SK-N-MC (cell line): ENCODE data around the gene NUB1.

Source experiments
- DNase-seq: peaks from one replicate; pipeline ENCODE4 v3.0.0-alpha.2; 2011; ENCODE audit warnings: low read depth, low spot score
- H3K27ac ChIP-seq: fragments of 200-600 bp; sonication (generic); 2 replicates; pipeline ENCODE4 v1.5.1; 2016; ENCODE audit warnings: mixed run types
- H3K36me3 ChIP-seq: fragments of 200-600 bp; sonication (generic); 2 replicates; pipeline ENCODE4 v1.6.1; 2017; ENCODE audit warnings: antibody characterized with exemption, low read length, mixed read lengths; ENCODE audit not compliant: insufficient read depth
- H3K4me3 ChIP-seq: fragments of 200-600 bp; sonication (generic); 2 replicates; pipeline ENCODE4 v1.5.1; 2016
- H3K9ac ChIP-seq: fragments of 200-600 bp; sonication (generic); 2 replicates; pipeline ENCODE4 v1.8.0; 2017; ENCODE audit warnings: mixed run types, mixed read lengths; ENCODE audit not compliant: insufficient read length
- H3K9me3 ChIP-seq: fragments of 200-600 bp; sonication (generic); 2 replicates; pipeline ENCODE4 v1.6.1; 2017; ENCODE audit warnings: low read depth, mild to moderate bottlenecking, antibody characterized with exemption, low read length, moderate library complexity, mixed read lengths
- EZH2 ChIP-seq: fragments of 200-600 bp; sonication (generic); IDR thresholded peaks from one replicate; pipeline ENCODE4 v1.6.1; 2017; ENCODE audit warnings: antibody characterized with exemption
- FOXP2 ChIP-seq: optimal IDR thresholded peaks from 2 replicates; pipeline ENCODE3; 2011; ENCODE audit warnings: mild to moderate bottlenecking, moderate library complexity; ENCODE audit not compliant: insufficient read depth; ENCODE audit errors: extremely low read length, control extremely low read depth
- POLR2AphosphoS5 ChIP-seq: IDR thresholded peaks from 2 replicates; pipeline ENCODE4 v1.6.1; 2012; ENCODE audit warnings: mild to moderate bottlenecking, low read depth, low read length, borderline replicate concordance

NUB1 gene

DNA sequence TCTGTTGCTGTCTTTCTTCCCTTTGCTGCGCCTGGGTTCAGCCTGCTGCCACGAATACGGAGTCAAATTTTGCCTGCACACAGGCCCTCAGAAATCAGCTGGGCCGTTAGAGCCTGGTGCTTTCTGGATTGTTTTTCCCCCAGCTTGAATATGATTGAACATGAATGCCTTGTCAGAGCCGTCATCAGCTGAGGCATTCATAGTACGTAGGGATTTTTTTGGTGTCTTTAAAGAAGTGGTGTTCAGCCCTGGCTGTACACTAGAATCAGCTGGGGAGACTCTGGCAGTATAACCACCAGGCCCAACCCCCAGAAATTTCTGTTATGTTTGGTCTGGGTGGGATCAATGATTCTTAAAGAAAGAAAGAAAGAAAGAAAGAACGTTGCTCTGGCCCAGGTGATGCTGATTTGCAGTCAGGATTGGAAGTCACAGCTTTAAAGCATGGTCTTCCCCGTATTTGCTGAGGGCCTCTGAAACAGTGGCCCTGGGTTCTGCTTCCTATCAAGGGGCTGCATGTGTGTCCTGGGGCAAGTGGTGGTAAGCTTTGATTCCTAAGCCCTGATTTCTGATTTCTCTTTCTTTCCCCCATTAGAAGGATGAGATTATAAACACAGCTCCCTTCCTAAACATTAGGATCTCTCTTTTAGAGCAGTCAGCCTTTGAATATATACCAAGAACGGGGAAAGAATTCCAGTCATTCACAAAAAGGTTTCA is 24.7 kb downstream of the NUB1 start:
- DNase-seq, result no peak
- Histone ChIP-seq H3K9me3 (no peaks in the 10 kb centered on the region), H3K9ac (peak overlapping the region; percentile 28), H3K27ac (no peak overlapping the region), H3K4me3 (no peak overlapping the region), H3K36me3 (peaks cover 13% of the 10 kb centered on the region)
- TF ChIP-seq FOXP2 (no peak), POLR2AphosphoS5 (no peak), EZH2 (no peak)

DNA sequence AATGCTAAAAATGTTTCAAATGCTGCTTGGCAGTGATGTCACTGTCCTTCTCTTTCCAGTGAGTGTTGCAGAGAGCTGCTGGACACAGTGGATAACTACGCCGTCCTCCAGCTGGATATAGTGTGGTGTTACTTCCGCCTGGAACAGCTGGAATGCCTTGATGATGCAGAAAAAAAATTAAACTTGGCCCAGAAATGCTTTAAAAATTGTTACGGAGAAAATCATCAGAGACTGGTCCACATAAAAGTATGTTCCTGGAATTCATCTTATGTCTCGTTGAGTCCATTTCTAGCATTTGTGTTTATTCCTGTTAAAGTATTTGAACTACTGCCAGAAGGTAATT is 25.2 kb downstream of the NUB1 start:
- H3K9me3 ChIP-seq, result no peaks in the 10 kb centered on the region
- H3K36me3 ChIP-seq, result peaks cover 10% of the 10 kb centered on the region; the same call in 1 of the 2 replicates
- TF ChIP-seq FOXP2 (no peak), POLR2AphosphoS5 (no peak), EZH2 (no peak)
- H3K9ac ChIP-seq, result no peak overlapping the region
- no peak overlapping the region for H3K4me3 ChIP-seq
- H3K27ac ChIP-seq, result no peak overlapping the region
- DNase-seq, result no peak

DNA sequence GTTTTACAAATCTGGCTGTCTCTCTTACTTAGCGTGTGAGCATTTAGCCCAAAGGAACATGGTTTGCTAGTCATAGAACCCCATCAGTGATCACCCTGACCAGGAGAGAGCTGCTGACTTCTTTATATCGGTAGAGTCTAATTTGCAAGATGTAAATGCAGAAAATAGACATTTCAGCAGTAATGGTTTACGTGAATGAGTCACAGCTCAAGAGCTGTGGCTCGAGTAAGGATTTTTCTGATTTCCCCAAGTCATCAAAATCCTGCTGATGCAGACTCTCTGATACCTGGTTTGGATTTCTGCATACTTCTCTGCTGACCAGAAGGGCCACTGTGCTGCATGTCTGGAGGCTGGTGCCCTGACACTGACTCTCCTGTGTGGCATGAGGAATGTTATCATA is 25.7 kb downstream of the NUB1 start:
- H3K4me3 ChIP-seq, result no peak overlapping the region
- no peaks in the 10 kb centered on the region for H3K9me3 ChIP-seq
- H3K36me3 ChIP-seq, result peaks cover 8% of the 10 kb centered on the region; the same call in 1 of the 2 replicates
- TF ChIP-seq EZH2 (no peak), FOXP2 (no peak), POLR2AphosphoS5 (no peak)
- H3K27ac ChIP-seq, result no peak overlapping the region
- H3K9ac ChIP-seq, result no peak overlapping the region
- no peak for DNase-seq

DNA sequence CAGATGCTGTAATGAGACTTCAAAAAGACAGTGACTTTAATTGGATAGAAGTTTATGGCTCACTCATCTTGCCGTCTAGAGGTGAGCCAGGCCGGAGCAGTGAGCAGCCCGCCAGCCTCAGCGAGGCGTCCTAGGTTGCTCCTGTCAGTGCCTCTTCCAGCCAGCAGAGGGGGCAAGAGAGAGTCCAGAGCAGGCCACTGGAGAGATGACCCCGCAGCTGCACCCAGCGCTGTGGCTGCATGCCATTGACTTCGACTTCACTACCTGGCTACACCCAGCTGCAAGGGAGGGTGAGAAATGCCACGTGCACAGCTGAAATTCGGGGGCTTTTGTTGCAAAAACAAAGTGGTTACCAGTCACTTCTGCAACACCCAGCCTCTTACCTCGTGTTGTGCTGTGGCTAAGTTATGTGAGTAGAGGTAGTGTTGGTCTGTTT is 26.5 kb downstream of the NUB1 start:
- no peak for TF ChIP-seq EZH2
- TF ChIP-seq FOXP2, result no peak
- no peak for TF ChIP-seq POLR2AphosphoS5
- Histone ChIP-seq H3K27ac (no peak overlapping the region), H3K4me3 (no peak overlapping the region)

DNA sequence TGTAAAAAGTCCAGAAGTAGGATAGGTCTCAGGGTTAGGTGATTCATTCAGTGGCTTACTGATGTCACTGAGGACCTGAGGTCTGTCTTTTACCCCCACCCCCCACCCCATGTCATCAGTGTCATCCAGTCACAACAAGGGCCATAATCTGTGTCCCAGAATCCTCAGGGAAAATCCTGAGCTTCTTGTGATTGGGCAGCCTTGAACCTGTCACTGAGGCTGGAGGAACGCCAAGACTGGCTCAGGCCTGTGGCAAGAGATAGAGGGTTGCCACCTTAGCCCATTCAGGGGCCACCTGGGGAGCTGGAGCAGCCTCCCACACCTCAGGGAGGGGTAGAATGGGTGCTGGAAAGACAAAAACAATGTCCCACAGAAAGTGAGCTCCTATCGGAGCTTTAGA is 29.7 kb downstream of the NUB1 start:
- Histone ChIP-seq H3K4me3 (no peak overlapping the region), H3K9me3 (no peaks in the 10 kb centered on the region), H3K36me3 (no peaks in the 10 kb centered on the region), H3K27ac (no peak overlapping the region), H3K9ac (no peak overlapping the region)
- DNase-seq, result no peak
- TF ChIP-seq EZH2, result no peak
- TF ChIP-seq POLR2AphosphoS5, result no peak
- no peak for TF ChIP-seq FOXP2

More for the DNA sequence above, 26.5 kb downstream of the NUB1 start:
- Histone ChIP-seq H3K36me3 (no peaks in the 10 kb centered on the region; the same call in 1 of the 2 replicates), H3K9ac (no peak overlapping the region), H3K9me3 (no peaks in the 10 kb centered on the region)
- no peak for DNase-seq

DNA sequence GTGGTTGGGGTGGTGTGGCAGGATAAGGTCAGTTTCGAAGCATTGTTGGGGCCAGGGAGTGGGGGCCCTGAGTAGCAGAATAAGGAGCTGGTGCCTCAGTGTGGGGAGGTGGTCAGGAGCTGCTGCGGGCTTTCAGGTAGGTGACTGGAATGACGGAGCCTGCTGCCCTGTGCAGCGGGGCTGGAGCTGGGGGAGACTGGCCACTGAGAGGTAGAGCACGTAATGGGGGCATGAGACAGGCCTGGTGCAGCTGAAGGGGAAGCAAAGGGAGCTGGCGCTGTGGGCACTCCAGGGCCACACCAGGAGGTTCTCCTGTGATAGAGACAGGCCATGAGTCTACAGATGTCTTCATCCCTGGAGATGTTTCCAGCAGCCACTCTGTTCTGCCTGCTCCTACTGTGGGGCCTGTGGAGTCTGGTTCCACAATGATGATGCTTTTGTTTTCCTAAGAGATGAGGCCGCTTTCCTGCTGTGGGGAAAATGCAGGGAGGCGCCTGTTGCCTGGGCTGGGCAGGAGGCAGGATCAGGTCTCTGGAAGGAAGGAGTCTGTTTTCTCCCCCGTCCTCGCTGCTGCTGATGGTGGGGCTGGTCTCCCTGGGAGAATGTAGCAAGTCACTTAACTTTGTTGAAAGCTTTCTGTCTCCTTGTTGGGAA is 31.1 kb downstream of the NUB1 start:
- no peak for DNase-seq
- Histone ChIP-seq H3K9me3 (no peaks in the 10 kb centered on the region), H3K36me3 (no peaks in the 10 kb centered on the region), H3K9ac (no peak overlapping the region), H3K27ac (no peak overlapping the region), H3K4me3 (no peak overlapping the region)
- no peak for TF ChIP-seq POLR2AphosphoS5
- TF ChIP-seq FOXP2, result no peak
- TF ChIP-seq EZH2, result no peak

DNA sequence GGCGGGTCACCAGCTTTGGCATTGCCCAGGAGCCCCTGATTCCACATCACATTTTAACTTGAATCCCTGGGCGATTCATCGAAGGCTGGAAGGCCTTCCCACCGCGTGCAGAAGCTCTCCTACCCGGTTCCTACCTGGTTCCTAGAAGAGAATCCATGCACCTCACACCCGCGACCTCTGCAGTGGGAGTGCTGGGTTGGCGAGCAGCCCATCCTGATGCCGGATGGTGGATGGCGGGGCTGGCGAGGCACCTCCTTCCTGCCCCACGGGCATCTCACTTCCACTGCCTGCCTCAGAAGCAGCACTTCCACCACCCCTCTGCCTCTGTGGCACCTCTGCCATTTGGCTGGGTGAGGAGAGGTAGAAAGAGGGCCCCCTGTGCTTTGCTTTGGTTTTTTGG is 32.0 kb downstream of the NUB1 start:
- Histone ChIP-seq H3K27ac (no peak overlapping the region), H3K9ac (no peak overlapping the region), H3K9me3 (no peaks in the 10 kb centered on the region), H3K4me3 (no peak overlapping the region), H3K36me3 (no peaks in the 10 kb centered on the region)
- DNase-seq, result no peak
- TF ChIP-seq EZH2, result no peak
- TF ChIP-seq POLR2AphosphoS5, result no peak
- no peak for TF ChIP-seq FOXP2

DNA sequence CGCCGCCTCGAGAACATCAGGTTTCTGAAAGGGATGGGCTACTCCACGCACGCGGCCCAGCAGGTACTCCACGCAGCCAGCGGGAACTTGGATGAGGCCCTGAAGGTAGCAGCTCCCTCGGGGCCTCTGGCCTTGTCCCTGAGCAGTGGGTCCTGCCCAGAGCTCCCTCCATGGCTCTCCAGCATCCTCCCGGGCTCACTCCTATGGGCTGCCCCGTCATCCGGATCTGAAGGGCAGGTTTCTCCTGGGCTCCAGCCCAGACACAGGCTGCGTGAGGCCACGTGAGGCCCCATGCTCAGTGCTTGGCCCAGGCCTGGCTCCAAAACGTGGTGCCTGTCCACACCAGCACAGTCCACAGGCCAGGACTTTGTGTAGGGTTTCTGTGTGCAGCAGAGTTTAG is 32.5 kb downstream of the NUB1 start:
- Histone ChIP-seq H3K9ac (no peak overlapping the region), H3K4me3 (no peak overlapping the region), H3K27ac (no peak overlapping the region), H3K36me3 (no peaks in the 10 kb centered on the region), H3K9me3 (no peaks in the 10 kb centered on the region)
- DNase-seq, result no peak
- TF ChIP-seq POLR2AphosphoS5, result no peak
- no peak for TF ChIP-seq EZH2
- TF ChIP-seq FOXP2, result no peak

DNA sequence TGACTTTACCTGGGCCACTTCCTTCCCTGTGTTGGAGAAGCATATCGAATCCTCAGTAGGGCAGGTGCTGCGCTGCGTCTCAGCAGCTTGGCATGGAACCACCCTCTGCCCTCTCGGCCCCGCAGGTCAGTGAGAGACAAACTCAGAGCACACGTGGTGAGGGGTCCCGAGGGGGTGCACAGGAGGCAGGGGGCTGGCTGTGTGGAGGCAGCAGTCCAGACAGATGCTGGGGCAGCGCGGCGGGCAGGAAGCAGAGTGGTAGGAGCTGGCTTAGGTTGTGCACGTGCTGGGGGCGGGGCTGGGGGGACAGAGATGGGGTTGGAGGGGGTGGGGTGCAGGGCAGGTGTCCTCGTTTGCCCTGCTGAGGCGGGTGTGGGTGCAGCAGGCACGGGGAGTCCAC is 33.1 kb downstream of the NUB1 start:
- no peak overlapping the region for H3K27ac ChIP-seq
- no peak overlapping the region for H3K9ac ChIP-seq
- H3K36me3 ChIP-seq, result no peaks in the 10 kb centered on the region
- no peak for TF ChIP-seq FOXP2
- TF ChIP-seq EZH2, result no peak
- no peak for TF ChIP-seq POLR2AphosphoS5
- no peak for DNase-seq
- no peak overlapping the region for H3K4me3 ChIP-seq
- no peaks in the 10 kb centered on the region for H3K9me3 ChIP-seq
